ENCODE results near the gene CLCN2.

The CLCN2 gene

DNA sequence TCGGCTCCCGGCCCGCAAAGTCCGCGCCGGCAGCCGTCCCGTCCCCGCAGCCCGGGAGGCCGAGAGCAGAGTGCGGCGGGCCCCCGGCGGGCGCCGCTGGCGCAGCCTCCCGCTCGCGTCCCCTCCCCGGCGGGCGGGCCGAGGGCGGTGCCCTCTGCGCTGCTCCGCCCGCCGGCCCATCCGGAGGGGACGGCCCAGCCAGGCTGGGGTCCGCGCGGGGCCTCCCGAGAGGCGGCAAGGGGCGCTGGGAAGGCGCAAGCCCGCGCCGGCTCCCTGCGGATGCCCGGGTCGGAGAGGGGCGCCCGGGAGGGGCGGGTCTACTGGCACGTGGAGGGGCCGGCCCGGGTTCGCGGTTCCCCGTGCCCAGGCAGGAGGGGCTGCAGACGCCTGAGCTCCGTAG is at the start of gene CLCN2, which contains the start of gene POLR2H:
Gene CLCN2, minus strand, starts transcription at position 74 of the 400 bp plus-strand sequence. CDS start 126 bp downstream, outside the sequence.
Gene POLR2H, plus strand, starts transcription at position 179 of the 400 bp plus-strand sequence. CDS start 1,783 bp downstream, outside the sequence.
- Mint-ChIP-seq H3K9me3 (no peaks in the 10 kb centered on the region), H3K4me3 (peak within 1 kb of the TSS; percentile 85)
- DNase-seq (ENCODE audit: low spot score in 2 of 2) = no peak

DNA sequence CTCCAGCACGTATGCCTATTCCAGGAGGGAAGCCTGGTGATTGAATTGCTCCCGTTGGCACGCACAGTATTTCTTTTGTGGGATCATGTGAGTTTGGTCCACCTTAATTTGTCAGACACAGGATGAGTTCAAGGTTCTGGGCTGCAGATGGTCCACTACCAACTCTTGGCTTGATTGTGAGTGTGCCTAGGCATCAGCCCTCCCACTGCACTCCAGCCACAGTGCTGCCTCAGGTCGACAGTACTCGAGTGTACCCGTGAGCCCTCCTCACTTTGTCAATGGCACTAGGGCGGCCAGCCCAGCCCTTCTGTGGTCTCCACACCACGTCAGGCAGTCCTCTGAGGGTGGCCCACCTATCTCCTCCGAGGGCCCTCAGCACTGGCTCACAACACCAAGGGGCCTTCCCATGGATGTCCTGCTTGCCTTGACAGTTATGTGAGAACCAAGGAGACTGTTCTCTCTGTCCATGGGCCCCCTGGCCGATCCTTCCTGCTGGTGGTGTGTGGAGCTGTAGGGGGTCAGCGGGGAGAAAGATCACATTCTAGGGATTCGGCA is 48.6 kb upstream of the CLCN2 start:
- H3K27me3 Mint-ChIP-seq = peaks cover 31% of the 10 kb centered on the region
- no peaks in the 10 kb centered on the region for H3K9me3 Mint-ChIP-seq
- no peaks in the 10 kb centered on the region for H3K36me3 Mint-ChIP-seq (ENCODE audit: insufficient read depth)
- DNase-seq (ENCODE audit: low spot score in 2 of 2) (no peak), ATAC-seq (replicated peaks; ENCODE audit: extremely low read depth, poor library complexity, severe bottlenecking) (no peak)
- no peaks in the 10 kb centered on the region for H3K4me1 Mint-ChIP-seq
- no peak overlapping the region for H3K27ac Mint-ChIP-seq (ENCODE audit: low read depth)
- no peak overlapping the region for H3K4me3 Mint-ChIP-seq

More for the DNA sequence above, at the start of gene CLCN2, which contains the start of gene POLR2H:
- Mint-ChIP-seq H3K4me1 (peaks cover 41% of the 10 kb centered on the region), H3K27me3 (no peaks in the 10 kb centered on the region), H3K36me3 (ENCODE audit: insufficient read depth) (peaks cover 21% of the 10 kb centered on the region), H3K27ac (ENCODE audit: low read depth) (peak within 1 kb of the TSS; percentile 77)
- peak; percentile 4 for ATAC-seq (replicated peaks; ENCODE audit: extremely low read depth, poor library complexity, severe bottlenecking)

DNA sequence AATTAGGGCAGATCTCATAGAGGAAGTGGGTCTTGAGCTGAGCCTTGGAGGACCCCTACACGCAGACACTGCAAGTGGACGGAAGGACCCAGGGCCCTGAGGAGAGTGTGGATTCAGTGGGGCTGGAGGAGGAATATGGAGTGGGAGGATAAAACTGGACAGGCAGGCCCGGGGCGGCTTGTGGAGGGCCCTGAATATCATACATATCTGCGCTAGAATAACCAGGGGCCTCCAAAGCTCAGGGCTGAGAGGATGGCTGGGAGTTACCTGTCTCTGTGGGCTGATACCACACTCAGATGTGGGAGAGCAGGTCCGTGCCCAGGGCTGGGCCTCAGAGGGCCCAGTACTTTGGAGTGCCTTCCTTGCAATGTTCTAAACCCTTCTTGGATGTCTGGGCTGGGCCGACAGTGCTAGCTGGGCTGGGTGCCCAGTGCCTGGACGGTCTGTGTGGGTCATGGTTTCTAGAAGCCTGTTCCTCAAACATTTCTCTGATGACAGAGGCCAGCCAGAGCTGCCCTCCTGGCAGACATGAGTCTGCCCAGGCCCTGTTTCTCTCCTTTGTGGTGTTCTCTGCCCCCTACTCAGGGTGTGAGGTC is 48.0 kb upstream of the CLCN2 start:
- Mint-ChIP-seq H3K27ac (ENCODE audit: low read depth) (no peak overlapping the region), H3K9me3 (no peaks in the 10 kb centered on the region), H3K4me1 (no peaks in the 10 kb centered on the region), H3K4me3 (no peak overlapping the region), H3K36me3 (ENCODE audit: insufficient read depth) (no peaks in the 10 kb centered on the region), H3K27me3 (peaks cover 33% of the 10 kb centered on the region)
- DNase-seq (ENCODE audit: low spot score in 2 of 2) (no peak), ATAC-seq (replicated peaks; ENCODE audit: extremely low read depth, poor library complexity, severe bottlenecking) (no peak)

DNA sequence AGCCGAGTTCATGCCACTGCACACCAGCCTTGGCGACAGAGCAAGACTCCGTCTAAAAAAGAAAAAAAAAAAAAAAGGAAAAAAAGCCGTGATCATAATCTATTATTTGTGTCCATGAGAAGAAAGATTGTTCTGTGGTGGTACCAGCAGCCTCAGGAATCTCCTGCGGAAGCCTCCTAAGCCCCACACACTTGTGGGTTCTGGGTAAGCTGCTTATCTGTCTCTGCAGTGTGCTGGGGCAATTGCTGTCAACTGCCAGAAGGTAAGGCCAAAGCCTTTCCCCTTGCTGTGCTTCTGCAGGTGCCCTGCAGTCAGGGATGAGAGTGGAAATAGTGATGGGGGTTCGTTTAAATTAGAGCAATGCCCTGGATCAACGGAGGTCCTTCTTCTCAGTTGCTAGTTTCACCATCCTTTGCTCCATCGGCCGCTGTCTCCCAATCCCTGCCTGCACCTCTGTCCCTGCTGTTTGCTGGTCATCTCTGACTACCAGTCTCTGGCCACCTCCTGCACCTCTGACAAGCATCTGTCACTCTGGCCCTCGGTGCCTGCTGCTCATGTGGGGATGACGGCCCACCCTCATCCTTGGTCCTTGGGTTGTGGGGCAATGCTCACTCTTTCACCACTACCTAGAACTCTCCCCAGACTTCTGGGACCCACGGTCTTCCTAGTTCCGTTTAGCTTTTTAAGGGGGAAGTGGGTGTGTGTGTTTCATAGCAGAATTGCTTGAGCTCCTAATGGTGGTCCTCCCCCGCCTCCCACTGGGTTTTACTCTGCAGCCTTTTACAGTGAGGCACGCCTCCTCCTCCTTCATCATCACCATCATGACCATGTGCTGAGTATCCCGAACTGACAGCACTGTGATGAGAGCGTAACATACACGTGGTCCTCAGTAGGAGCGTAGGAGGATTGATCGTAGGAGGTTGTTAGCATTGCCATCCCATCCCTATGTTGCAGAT is 43.9 kb upstream of the CLCN2 start:
- ATAC-seq (replicated peaks; ENCODE audit: extremely low read depth, poor library complexity, severe bottlenecking) (no peak), DNase-seq (ENCODE audit: low spot score in 2 of 2) (no peak)
- Mint-ChIP-seq H3K27ac (ENCODE audit: low read depth) (no peak overlapping the region), H3K36me3 (ENCODE audit: insufficient read depth) (peaks cover 5% of the 10 kb centered on the region), H3K4me1 (no peaks in the 10 kb centered on the region), H3K27me3 (peaks cover 54% of the 10 kb centered on the region), H3K9me3 (no peaks in the 10 kb centered on the region), H3K4me3 (no peak overlapping the region)

GRCh38 chr3:184399410-184399809 is 38.0 kb upstream of the CLCN2 start:
- no peak overlapping the region for H3K4me3 Mint-ChIP-seq
- peaks cover 59% of the 10 kb centered on the region for H3K27me3 Mint-ChIP-seq
- no peak for ATAC-seq (replicated peaks; ENCODE audit: extremely low read depth, poor library complexity, severe bottlenecking)
- H3K36me3 Mint-ChIP-seq (ENCODE audit: insufficient read depth) = peaks cover 5% of the 10 kb centered on the region
- no peaks in the 10 kb centered on the region for H3K9me3 Mint-ChIP-seq
- no peaks in the 10 kb centered on the region for H3K4me1 Mint-ChIP-seq
- no peak for DNase-seq (ENCODE audit: low spot score in 2 of 2)
- H3K27ac Mint-ChIP-seq (ENCODE audit: low read depth) = no peak overlapping the region

DNA sequence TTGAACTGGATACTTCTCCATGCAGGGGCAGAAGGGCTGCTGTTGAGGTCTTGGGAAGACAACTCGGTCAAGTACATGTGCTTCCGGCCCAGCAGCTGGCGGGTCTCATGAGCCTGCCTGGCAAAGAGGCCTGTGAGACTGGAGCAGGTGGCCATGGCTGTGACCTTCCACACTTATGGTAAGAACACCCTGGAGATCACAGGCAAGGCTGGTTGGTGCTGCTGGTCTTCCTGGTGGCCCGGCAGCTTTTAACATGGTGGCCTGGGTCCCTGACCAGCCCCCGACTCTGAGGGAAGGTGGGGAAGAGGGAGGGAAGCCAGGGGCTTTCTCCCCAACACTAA is 33.9 kb upstream of the CLCN2 start:
- H3K27ac Mint-ChIP-seq (ENCODE audit: low read depth) = no peak overlapping the region
- H3K4me3 Mint-ChIP-seq = no peak overlapping the region
- no peaks in the 10 kb centered on the region for H3K9me3 Mint-ChIP-seq
- DNase-seq (ENCODE audit: low spot score in 2 of 2) (no peak), ATAC-seq (replicated peaks; ENCODE audit: extremely low read depth, poor library complexity, severe bottlenecking) (no peak)
- no peaks in the 10 kb centered on the region for H3K4me1 Mint-ChIP-seq
- peaks cover 44% of the 10 kb centered on the region for H3K27me3 Mint-ChIP-seq
- H3K36me3 Mint-ChIP-seq (ENCODE audit: insufficient read depth) = no peaks in the 10 kb centered on the region

GRCh38 chr3:184391266-184391665 is 29.9 kb upstream of the CLCN2 start:
- no peak overlapping the region for H3K4me3 Mint-ChIP-seq
- no peaks in the 10 kb centered on the region for H3K9me3 Mint-ChIP-seq
- DNase-seq (ENCODE audit: low spot score in 2 of 2) (no peak), ATAC-seq (replicated peaks; ENCODE audit: extremely low read depth, poor library complexity, severe bottlenecking) (no peak)
- peaks cover 2% of the 10 kb centered on the region for H3K36me3 Mint-ChIP-seq (ENCODE audit: insufficient read depth)
- no peaks in the 10 kb centered on the region for H3K4me1 Mint-ChIP-seq
- no peak overlapping the region for H3K27ac Mint-ChIP-seq (ENCODE audit: low read depth)
- peaks cover 35% of the 10 kb centered on the region for H3K27me3 Mint-ChIP-seq

DNA sequence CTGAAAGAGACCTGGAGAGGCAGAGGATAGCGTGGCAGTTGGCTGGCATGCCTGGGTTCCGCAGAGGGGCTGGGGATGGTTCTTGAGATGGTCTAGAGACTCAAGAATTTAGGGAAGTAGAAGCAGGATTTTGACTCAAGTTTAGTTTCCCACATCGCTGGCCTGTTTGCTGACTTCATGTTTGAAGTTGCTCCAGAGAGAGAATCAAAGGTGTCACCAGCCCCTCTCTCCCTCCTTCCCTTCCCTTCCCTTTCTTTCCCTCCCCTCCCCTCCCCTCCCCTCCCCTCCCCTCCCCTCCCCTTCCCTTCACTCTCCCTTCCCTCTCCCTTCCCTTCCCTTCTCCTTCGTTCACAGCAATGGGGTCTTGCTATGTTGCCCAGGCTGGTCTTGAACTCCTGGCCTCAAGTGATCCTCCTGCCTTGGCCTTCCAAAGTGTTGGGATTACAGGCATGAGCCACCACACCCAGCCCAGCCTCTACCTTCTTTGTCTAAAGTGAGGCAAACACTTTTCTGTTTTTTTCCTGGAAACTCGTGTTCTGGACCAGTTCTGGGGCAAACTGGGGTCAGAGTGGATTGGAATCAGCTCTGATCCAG is 28.6 kb upstream of the CLCN2 start:
- no peak overlapping the region for H3K4me3 Mint-ChIP-seq
- DNase-seq (ENCODE audit: low spot score in 2 of 2) (no peak), ATAC-seq (replicated peaks; ENCODE audit: extremely low read depth, poor library complexity, severe bottlenecking) (no peak)
- no peak overlapping the region for H3K27ac Mint-ChIP-seq (ENCODE audit: low read depth)
- H3K9me3 Mint-ChIP-seq = no peaks in the 10 kb centered on the region
- H3K36me3 Mint-ChIP-seq (ENCODE audit: insufficient read depth) = peaks cover 2% of the 10 kb centered on the region
- H3K4me1 Mint-ChIP-seq = no peaks in the 10 kb centered on the region
- H3K27me3 Mint-ChIP-seq = peaks cover 46% of the 10 kb centered on the region

DNA sequence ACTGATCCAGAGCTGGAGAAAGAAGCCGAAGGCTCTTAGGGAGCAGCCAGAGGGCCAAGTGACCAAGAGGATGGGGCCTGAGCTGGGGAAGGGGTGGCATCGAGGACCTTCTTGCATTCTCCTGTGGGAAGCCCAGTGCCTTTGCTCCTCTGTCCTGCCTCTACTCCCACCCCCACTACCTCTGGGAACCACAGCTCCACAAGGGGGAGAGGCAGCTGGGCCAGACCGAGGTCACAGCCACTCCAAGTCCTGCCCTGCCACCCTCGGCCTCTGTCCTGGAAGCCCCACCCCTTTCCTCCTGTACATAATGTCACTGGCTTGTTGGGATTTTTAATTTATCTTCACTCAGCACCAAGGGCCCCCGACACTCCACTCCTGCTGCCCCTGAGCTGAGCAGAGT is 28.0 kb upstream of the CLCN2 start:
- DNase-seq (ENCODE audit: low spot score in 2 of 2) (no peak), ATAC-seq (replicated peaks; ENCODE audit: extremely low read depth, poor library complexity, severe bottlenecking) (no peak)
- Mint-ChIP-seq H3K27me3 (peaks cover 53% of the 10 kb centered on the region), H3K27ac (ENCODE audit: low read depth) (no peak overlapping the region), H3K36me3 (ENCODE audit: insufficient read depth) (peaks cover 2% of the 10 kb centered on the region), H3K4me1 (no peaks in the 10 kb centered on the region), H3K9me3 (no peaks in the 10 kb centered on the region), H3K4me3 (no peak overlapping the region)

GRCh38 chr3:184388936-184389230 is 27.5 kb upstream of the CLCN2 start:
- ATAC-seq (replicated peaks; ENCODE audit: extremely low read depth, poor library complexity, severe bottlenecking) (no peak), DNase-seq (ENCODE audit: low spot score in 2 of 2) (no peak)
- H3K9me3 Mint-ChIP-seq = no peaks in the 10 kb centered on the region
- no peaks in the 10 kb centered on the region for H3K4me1 Mint-ChIP-seq
- H3K27me3 Mint-ChIP-seq = peaks cover 58% of the 10 kb centered on the region
- H3K4me3 Mint-ChIP-seq = no peak overlapping the region
- no peak overlapping the region for H3K27ac Mint-ChIP-seq (ENCODE audit: low read depth)
- peaks cover 2% of the 10 kb centered on the region for H3K36me3 Mint-ChIP-seq (ENCODE audit: insufficient read depth)

GRCh38 chr3:184388164-184388935 is 26.9 kb upstream of the CLCN2 start:
- Mint-ChIP-seq H3K36me3 (ENCODE audit: insufficient read depth) (peaks cover 2% of the 10 kb centered on the region), H3K27ac (ENCODE audit: low read depth) (no peak overlapping the region), H3K4me1 (no peaks in the 10 kb centered on the region), H3K9me3 (no peaks in the 10 kb centered on the region), H3K4me3 (no peak overlapping the region), H3K27me3 (peaks cover 62% of the 10 kb centered on the region)
- no peak for DNase-seq (ENCODE audit: low spot score in 2 of 2)
- no peak for ATAC-seq (replicated peaks; ENCODE audit: extremely low read depth, poor library complexity, severe bottlenecking)

- H3K36me3 Mint-ChIP-seq (ENCODE audit: insufficient read depth) = peaks cover 5% of the 10 kb centered on the region
- no peaks in the 10 kb centered on the region for H3K9me3 Mint-ChIP-seq
- no peaks in the 10 kb centered on the region for H3K4me1 Mint-ChIP-seq
- H3K27ac Mint-ChIP-seq (ENCODE audit: low read depth) = no peak overlapping the region
- ATAC-seq (replicated peaks; ENCODE audit: extremely low read depth, poor library complexity, severe bottlenecking) (no peak), DNase-seq (ENCODE audit: low spot score in 2 of 2) (no peak)
- H3K27me3 Mint-ChIP-seq = peaks cover 72% of the 10 kb centered on the region
- H3K4me3 Mint-ChIP-seq = no peak overlapping the region
Measured at GRCh38 chr3:184387174-184387714, 25.8 kb upstream of the CLCN2 start.
